Neural progenitor cell (in vitro differentiated cells): ENCODE results near the gene S100A10.

Experiments
- CTCF ChIP-seq: fragments of 200-600 bp; sonication (generic); IDR thresholded peaks from 2 replicates; pipeline ENCODE4 v1.5.1; 2017; ENCODE audit warnings: antibody characterized with exemption, mild to moderate bottlenecking
- EZH2 ChIP-seq: fragments of 200-600 bp; sonication (generic); IDR thresholded peaks from 2 replicates; pipeline ENCODE4 v1.6.1; 2017; ENCODE audit warnings: antibody characterized with exemption, mild to moderate bottlenecking, moderate library complexity

- no peak for TF ChIP-seq EZH2
- no peak for TF ChIP-seq CTCF
Observed at GRCh38 chr1:152020849-152021248, 27.2 kb upstream of the S100A10 start.
